MM.1S (cell line): Measurements from ENCODE around the gene UBIAD1.

Experiments used
- CTCF ChIP-seq: fragments of 300-600 bp; sonication (generic); IDR thresholded peaks from 2 replicates; pipeline ENCODE4 v1.5.1; 2016; ENCODE audit warnings: antibody characterized with exemption, low read length, mixed read lengths
- EZH2 ChIP-seq: fragments of 300-600 bp; sonication (generic); optimal IDR thresholded peaks from 2 replicates; pipeline ENCODE3; 2017; ENCODE audit warnings: low read depth, mild to moderate bottlenecking, antibody characterized with exemption, low read length, mixed read lengths

GRCh38 chr1:11298390-11299224 lies 25.6 kb downstream of the UBIAD1 start:
- no peak for TF ChIP-seq CTCF
- TF ChIP-seq EZH2 = no peak
